Gastroesophageal sphincter (tissue), 3 donors: ENCODE results near the gene LRBA.

Experiments used
- CTCF ChIP-seq, 4 experiments: fragments of 200-600 bp in 2 of 4; fragments of 450-650 bp in 2 of 4; sonication (generic) in 1 of 4; IDR thresholded peaks; one replicate each; pipeline ENCODE4 v1.5.1; 2017 to 2019; ENCODE audit warnings: antibody characterized with exemption in 4 of 4, mild to moderate bottlenecking in 2 of 4, moderate library complexity in 2 of 4
- POLR2A ChIP-seq, 2 donors: fragments of 450-650 bp; IDR thresholded peaks; one replicate each; pipeline ENCODE4 v1.6.1; 2017; ENCODE audit warnings: antibody characterized with exemption in 2 of 2, mild to moderate bottlenecking in 2 of 2, moderate library complexity in 1 of 2
- POLR2AphosphoS5 ChIP-seq: sonication (generic); formaldehyde crosslinking; IDR thresholded peaks from one replicate; pipeline ENCODE4 v1.6.1; 2017; ENCODE audit warnings: antibody characterized with exemption

- TF ChIP-seq POLR2A (IDR thresholded peaks at IDR 0.05) (no peak), CTCF (IDR thresholded peaks at IDR 0.05) (no peak), POLR2AphosphoS5 (no peak)
Observed at GRCh38 chr4:150322646-150323045, 692.4 kb downstream of the LRBA start.
